ENCODE data around the gene TRIO.

DNA sequence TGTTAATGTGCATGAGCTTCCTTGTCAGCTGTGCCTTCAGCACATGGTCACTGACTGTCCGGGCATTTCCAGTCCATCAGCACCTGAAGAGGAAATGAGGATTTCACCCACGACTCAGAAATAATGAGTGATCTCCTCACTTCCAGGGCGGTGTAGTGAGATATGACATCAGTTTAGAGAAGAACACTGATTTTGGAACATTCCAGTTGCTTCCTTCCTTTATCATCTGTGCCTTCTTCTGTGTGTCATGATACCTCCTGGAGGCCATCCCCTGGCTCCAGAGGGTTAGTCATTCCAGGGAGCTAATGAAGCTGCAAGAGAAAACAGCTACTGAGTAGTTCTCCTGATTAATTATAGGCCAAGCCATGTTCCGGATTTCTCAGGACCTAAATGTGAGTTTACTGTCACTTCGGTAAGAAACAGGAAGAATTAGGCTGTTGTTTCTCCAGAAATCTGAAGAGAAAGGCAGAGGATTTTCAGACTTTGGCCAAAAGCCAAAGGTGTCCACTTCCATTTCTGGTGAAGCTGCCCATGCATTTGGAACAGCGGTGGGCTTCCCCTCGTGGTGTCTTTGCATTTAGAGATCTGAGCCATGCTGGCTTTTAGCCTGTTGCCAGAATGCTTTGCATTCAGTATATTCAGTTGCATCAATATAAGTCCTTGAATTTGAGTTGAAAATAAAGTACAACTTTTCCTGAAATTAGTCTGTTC is 277.1 kb downstream of the TRIO start:
- TF ChIP-seq CTCF (conservative IDR thresholded peaks at IDR 0.05; ENCODE audit: low read depth, low read length): no peak
- TF ChIP-seq EZH2 (IDR thresholded peaks at IDR 0.05; ENCODE audit: borderline replicate concordance, low read depth, low read length, poor library complexity, severe bottlenecking): no peak

Data from A673 (cell line).